WI38 (cell line): ENCODE data around the gene ADARB1.

ENCODE experiments used
- H3K4me3 ChIP-seq: 2 replicates; pipeline ENCODE4 v1.5.1; 2011; ENCODE audit warnings: low read depth, mild to moderate bottlenecking, control low read depth, low read length
- TF ChIP-seq, protein P1 (sequence below): IDR thresholded peaks from 2 replicates; pipeline ENCODE4 v1.5.1; 2012; ENCODE audit warnings: low read depth, mild to moderate bottlenecking, control low read depth, low read length

Gene ADARB1

GRCh38 chr21:45270306-45270821 is 196.0 kb downstream of the ADARB1 start:
- H3K4me3 ChIP-seq, result no peak overlapping the region
- TF ChIP-seq, protein P1, sequence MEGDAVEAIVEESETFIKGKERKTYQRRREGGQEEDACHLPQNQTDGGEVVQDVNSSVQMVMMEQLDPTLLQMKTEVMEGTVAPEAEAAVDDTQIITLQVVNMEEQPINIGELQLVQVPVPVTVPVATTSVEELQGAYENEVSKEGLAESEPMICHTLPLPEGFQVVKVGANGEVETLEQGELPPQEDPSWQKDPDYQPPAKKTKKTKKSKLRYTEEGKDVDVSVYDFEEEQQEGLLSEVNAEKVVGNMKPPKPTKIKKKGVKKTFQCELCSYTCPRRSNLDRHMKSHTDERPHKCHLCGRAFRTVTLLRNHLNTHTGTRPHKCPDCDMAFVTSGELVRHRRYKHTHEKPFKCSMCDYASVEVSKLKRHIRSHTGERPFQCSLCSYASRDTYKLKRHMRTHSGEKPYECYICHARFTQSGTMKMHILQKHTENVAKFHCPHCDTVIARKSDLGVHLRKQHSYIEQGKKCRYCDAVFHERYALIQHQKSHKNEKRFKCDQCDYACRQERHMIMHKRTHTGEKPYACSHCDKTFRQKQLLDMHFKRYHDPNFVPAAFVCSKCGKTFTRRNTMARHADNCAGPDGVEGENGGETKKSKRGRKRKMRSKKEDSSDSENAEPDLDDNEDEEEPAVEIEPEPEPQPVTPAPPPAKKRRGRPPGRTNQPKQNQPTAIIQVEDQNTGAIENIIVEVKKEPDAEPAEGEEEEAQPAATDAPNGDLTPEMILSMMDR, result no peak
